ENCODE data around the gene NUCKS1. TPM values are rescaled to one million over a fixed set of nuclear protein-coding genes. Genes with fewer than 3 reads are reported as not detected.
"Not testable (repeated sequence)": the region's sequence is repeated elsewhere in the genome, so short reads cannot be mapped to it uniquely, and the experiment has no call there.

Gene NUCKS1
- polyA plus RNA-seq, 3 donors: 396 to 473 (median 397) TPM

- DNase-seq (ENCODE audit: extremely low read depth in 1 of 11, low read depth in 9 of 11, low spot score in 4 of 11): no peak
These were observed 3.1 kb downstream of the NUCKS1 start for GRCh38 chr1:205746757-205747412.

- no peak for DNase-seq (ENCODE audit: extremely low read depth in 1 of 11, low read depth in 9 of 11, low spot score in 4 of 11)
These were observed 5.6 kb downstream of the NUCKS1 start for GRCh38 chr1:205744403-205744802.

DNA sequence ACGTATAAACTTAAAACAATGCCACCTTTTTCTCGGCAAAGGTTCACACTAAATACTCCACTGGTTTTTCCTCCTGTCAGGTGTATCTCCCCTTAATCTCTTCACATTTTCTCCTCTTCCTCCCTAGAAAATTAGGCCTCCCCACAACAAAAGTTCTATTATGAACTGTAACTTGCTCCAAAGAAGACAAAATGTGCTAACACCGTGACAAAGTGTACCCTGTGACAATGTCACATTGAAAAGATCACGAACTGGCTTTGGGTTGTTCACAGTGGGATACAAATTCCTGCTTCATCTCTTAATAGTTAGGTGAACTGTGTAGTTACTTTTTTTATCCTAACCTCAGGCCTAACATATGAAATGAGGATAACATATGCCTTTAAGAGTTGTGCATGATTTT lies 6.0 kb downstream of the NUCKS1 start:
- DNase-seq (ENCODE audit: extremely low read depth in 1 of 11, low read depth in 9 of 11, low spot score in 4 of 11): no peak

DNA sequence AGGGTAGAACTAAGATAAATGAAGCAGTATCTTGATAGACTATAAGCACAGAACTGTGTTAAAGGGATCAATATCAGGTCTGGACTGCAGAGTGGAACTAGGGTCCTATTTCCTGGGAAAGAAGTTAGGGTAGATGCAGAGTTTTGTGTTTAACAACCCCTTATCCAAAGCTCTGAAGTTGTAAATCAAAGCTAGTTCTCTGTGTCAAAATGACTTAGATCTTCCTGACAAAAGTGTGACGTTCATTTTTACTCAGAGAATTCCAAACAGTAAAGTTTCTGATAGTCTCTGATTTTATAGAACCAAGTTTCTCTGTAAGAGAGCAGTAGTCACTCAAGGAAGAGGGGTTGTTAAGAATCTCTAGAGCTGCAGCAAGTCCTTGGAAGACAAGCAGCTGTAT lies 8.3 kb downstream of the NUCKS1 start:
- DNase-seq (ENCODE audit: extremely low read depth in 1 of 11, low read depth in 9 of 11, low spot score in 4 of 11): no peak

GRCh38 chr1:205739348-205740160 lies 10.4 kb downstream of the NUCKS1 start:
- no peak for DNase-seq (ENCODE audit: extremely low read depth in 1 of 11, low read depth in 9 of 11, low spot score in 4 of 11)

DNA sequence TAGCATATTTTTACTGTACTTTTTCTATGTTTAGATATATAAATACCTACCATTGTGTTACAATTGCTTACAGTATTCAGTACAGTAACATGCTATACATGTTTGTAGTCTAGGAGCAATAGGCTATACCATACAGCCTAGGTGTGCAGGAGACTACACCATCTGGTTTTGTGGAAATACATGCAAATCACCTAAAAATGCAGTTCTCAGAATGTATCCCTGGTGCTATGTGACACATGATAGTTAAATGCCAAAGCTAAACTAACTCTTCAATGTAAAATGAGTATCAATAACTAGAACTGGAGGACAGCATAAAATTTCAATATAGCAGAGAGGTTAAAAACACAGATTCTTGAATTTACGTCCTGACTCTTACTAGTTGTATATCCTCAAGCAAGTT lies 14.8 kb downstream of the NUCKS1 start:
- DNase-seq (ENCODE audit: extremely low read depth in 1 of 11, low read depth in 9 of 11, low spot score in 4 of 11): no peak

GRCh38 chr1:205733438-205734175 lies 16.4 kb downstream of the NUCKS1 start:
- no peak for DNase-seq (ENCODE audit: extremely low read depth in 1 of 11, low read depth in 9 of 11, low spot score in 4 of 11)

DNA sequence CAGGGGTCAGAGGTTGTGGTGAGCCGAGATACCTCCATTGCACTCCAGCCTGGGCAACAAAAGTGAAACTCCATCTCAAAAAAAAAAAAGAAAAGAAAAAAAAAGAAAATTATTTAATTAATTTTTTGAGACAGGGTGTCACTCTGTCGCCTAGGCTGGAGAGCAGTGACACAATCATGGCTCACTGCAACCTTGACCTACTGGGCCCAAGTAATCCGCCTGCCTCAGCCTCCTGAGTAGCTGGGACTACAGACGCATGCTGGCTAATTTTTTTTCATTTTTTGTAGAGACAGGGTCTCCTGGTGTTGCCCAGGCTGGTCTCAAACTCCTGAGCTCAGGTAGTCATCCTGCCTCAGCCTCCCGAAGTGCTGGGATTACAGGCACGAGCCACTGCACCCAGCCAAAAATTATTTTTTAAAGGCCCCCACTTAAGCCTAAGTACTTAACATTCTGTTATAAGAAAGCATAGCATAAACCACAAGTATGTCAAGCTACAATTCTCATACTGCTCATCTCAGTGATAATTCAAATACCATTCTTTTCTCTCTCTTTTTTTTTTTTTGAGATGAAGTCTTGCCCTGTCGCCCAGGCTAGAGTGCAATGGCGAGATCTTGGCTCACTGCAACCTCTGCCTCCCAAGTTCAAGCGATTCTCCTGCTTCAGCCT lies 19.9 kb downstream of the NUCKS1 start:
- DNase-seq (ENCODE audit: extremely low read depth in 1 of 11, low read depth in 9 of 11, low spot score in 4 of 11): no peak

DNA sequence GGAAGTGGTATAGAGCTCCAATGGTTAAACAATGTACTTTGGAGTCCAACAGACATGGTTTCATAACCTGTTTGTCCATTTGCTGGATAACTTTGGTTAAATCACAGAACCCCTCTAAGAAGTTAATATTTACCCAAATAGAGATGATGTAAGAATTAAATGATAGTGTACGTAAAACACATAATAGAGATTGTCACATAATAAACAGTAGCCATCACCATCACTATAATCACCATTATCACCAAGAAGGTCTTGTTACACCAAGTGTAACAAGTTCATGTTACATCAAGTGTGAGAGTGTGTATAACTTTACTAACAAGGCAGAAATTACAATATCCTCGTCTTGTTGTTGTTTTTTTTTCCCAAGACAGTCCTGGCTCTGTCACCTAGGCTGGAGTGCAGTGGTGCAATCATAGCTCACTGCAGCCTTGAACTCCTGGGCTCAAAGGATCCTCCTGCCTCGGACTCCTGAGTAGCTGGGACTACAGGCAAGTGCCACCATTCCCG lies 23.3 kb downstream of the NUCKS1 start:
- DNase-seq (ENCODE audit: extremely low read depth in 1 of 11, low read depth in 9 of 11, low spot score in 4 of 11): no peak

GRCh38 chr1:205725514-205725913 lies 24.5 kb downstream of the NUCKS1 start:
- DNase-seq (ENCODE audit: extremely low read depth in 1 of 11, low read depth in 9 of 11, low spot score in 4 of 11): no peak

- not testable (repeated sequence) for DNase-seq (ENCODE audit: extremely low read depth in 1 of 11, low read depth in 9 of 11, low spot score in 4 of 11)
These were observed 29.2 kb downstream of the NUCKS1 start for GRCh38 chr1:205720740-205721139.

DNA sequence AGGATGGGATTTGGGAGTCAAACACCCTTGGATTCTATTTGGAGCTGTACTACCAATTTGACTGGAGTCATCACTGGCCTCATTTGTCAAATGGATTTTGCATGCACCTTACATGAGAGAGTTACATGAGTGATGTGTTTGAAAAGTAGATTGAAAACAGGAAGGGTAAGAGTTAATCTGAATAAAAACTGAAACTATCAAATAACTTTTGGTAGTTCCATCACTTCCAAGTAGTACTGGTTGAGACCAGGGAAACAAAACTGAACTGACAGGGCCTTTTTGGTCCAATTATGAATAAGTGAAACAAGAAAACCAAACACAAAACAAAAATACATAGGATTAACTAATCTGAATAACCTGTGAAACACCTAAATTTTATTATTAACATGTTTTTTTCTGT lies 30.2 kb downstream of the NUCKS1 start:
- DNase-seq (ENCODE audit: extremely low read depth in 1 of 11, low read depth in 9 of 11, low spot score in 4 of 11): no peak

DNA sequence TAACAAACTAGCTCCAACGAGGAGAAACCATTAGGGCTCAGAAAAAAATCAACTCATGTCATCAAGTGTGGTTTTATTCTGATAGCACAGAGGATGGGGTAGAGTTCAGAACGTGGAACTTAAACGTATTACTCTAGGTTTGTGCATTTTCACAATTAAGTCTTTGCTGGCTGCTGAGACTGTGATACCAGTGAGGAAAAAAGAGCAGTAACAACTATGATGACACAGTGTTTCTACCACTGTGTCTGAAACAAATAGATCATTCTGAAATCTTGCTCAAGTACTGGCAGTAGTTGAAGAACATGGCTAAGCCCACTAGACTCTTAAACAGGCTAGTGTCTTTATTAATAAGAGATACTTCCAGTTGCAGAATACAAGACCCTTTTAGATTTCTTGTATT lies 31.0 kb downstream of the NUCKS1 start:
- DNase-seq (ENCODE audit: extremely low read depth in 1 of 11, low read depth in 9 of 11, low spot score in 4 of 11): no peak

DNA sequence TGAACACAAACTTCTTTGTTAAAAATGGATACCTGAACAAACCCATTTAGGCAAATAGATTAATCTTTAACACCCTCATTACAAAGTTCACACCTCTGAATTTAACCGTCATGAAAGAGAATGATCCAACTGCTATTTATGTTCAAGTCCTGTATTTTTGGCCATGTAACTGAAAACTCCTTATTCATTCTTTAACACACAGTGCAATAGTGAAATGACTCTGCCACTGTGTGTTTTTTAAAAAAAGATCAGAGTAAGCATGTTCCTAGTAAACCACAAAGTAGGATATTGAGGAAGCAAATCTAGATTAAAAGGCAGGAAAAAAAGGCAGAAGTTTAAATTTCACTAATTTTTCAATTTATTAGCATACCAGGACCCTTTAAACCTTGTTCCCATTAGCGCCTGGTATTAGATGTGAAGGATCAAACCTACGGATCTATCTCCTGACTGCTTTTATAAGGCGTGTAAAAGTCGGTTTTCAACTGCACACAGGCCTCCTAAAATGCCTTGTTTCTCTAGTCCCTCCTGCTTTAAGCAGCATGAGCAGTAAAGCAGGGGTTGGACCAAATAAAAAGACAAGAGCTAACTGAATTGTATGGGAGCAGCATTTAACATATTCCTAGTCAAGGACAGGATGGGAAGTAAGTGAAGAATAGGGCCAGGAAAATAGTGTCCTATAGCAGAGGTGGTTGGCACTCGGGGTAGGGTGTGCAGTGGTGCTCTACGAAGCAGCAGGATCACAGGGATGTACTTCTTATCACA lies 33.4 kb downstream of the NUCKS1 start:
- no peak for DNase-seq (ENCODE audit: extremely low read depth in 1 of 11, low read depth in 9 of 11, low spot score in 4 of 11)

- DNase-seq (ENCODE audit: extremely low read depth in 1 of 11, low read depth in 9 of 11, low spot score in 4 of 11): no peak
These were observed 34.4 kb downstream of the NUCKS1 start for GRCh38 chr1:205715628-205716027.

GRCh38 chr1:205714906-205715246 lies 35.1 kb downstream of the NUCKS1 start:
- DNase-seq (ENCODE audit: extremely low read depth in 1 of 11, low read depth in 9 of 11, low spot score in 4 of 11): no peak

DNA sequence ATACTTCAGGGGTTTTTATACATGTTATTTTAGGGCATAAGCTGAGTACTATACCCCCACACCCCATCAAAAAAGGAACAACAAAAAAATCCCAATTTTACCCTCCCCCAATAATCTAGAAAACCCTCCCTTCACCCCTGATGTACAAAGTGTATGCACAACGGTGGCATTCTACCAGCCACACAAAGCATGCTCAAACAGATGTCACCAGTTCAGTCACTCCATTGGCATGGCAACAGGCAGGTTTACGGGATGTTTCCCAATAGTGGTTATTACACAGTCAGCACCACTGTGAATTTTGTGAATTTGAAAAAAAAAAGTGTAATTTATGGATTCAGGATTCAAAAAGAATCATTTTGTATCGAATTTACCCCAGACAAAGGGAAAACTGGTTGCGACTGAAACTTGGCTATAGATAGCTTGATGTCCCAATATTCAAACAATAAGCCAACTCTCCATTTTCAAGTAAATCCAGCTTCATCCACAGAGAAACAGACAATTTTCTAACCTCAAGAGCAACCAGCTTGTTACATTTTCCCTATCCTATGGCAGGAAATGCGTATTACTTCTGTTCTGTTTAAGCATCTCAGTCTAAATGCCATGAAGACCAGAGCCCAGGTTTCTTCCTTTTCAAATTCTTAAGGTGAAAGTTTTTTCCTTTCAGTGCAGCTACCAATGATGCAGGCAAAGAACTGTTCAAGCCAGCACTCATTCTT lies 35.6 kb downstream of the NUCKS1 start:
- DNase-seq (ENCODE audit: extremely low read depth in 1 of 11, low read depth in 9 of 11, low spot score in 4 of 11): no peak

Measured in renal cortex interstitium (tissue), 11 donors.